BJ (cell line): Measurements from ENCODE around the gene KRTAP13-3. TPM values are rescaled to one million over a fixed set of nuclear protein-coding genes. Genes with fewer than 3 reads are reported as not detected.

ENCODE experiments used
- CTCF ChIA-PET: fragments of 350-600 bp; formaldehyde crosslinking; extraction: SDS; loops from one replicate; lab custom pipeline; 2021; ENCODE audit warnings: antibody characterized with exemption, inconsistent platforms; lab: Yijun Ruan, JAX
- POLR2A ChIA-PET: fragments of 300-600 bp; sonication (Branson Sonifier 250); formaldehyde crosslinking; extraction: SDS; loops from one replicate; lab custom pipeline; 2021; ENCODE audit warnings: antibody characterized with exemption; lab: Charles Lee
- DNase-seq: peaks from one replicate; pipeline ENCODE4 v3.0.0-alpha.2; 2011; ENCODE audit warnings: low read depth
- H3K27me3 ChIP-seq: 2 replicates; pipeline ENCODE4 v1.6.0; 2011; ENCODE audit warnings: low read length; ENCODE audit not compliant: control insufficient read depth, insufficient read depth
- H3K36me3 ChIP-seq: 2 replicates; pipeline ENCODE4 v1.5.1; 2011; ENCODE audit warnings: low read length; ENCODE audit not compliant: control insufficient read depth, insufficient read depth
- H3K4me3 ChIP-seq: 2 replicates; pipeline ENCODE4 v1.5.1; 2011; ENCODE audit warnings: low read depth, mild to moderate bottlenecking, control low read depth, low read length
- CTCF ChIP-seq: IDR thresholded peaks from 2 replicates; pipeline ENCODE4 v1.5.1; 2011; ENCODE audit warnings: low read depth, mild to moderate bottlenecking, control low read depth, inconsistent platforms, low read length, moderate library complexity; ENCODE audit not compliant: insufficient read depth
- polyA plus RNA-seq: library from polyadenylated mRNA; depleted of rRNA; stranded (reverse); fragments of >200 nt; gene quantifications from 2 replicates; pipeline ENCODE4 v1.2.3, GENCODE V29; 2011

The KRTAP13-3 gene
- polyA plus RNA-seq, 1 experiment = not detected

- H3K4me3 ChIP-seq = no peak overlapping the region
- CTCF ChIA-PET = no interaction called here
- POLR2A ChIA-PET = no interaction called here
- no peak for DNase-seq
- TF ChIP-seq CTCF = no peak
- H3K27me3 ChIP-seq = no peaks in the 10 kb centered on the region
- no peaks in the 10 kb centered on the region for H3K36me3 ChIP-seq
Measured at GRCh38 chr21:30444204-30444603, 18.5 kb upstream of the KRTAP13-3 start.

- TF ChIP-seq CTCF = no peak
- Histone ChIP-seq H3K36me3 (no peaks in the 10 kb centered on the region), H3K4me3 (no peak overlapping the region), H3K27me3 (no peaks in the 10 kb centered on the region)
- ChIA-PET CTCF (interaction anchor here (0.6 kb wide), 1 partner anchor 421 kb away, joined by 4 read pairs; no protein-coding TSS in a partner anchor), POLR2A (no interaction called here)
- no peak for DNase-seq
Measured at GRCh38 chr21:30443226-30443625, 17.5 kb upstream of the KRTAP13-3 start.

GRCh38 chr21:30439975-30440374 lies 14.2 kb upstream of the KRTAP13-3 start, which contains the start of gene KRTAP15-1:
Gene KRTAP15-1 (plus strand): TSS chr21:30440275. CDS start chr21:30440328, 53 bp downstream.
- CTCF ChIA-PET = no interaction called here
- H3K36me3 ChIP-seq = no peaks in the 10 kb centered on the region
- H3K27me3 ChIP-seq = no peaks in the 10 kb centered on the region
- DNase-seq = no peak
- no peak for TF ChIP-seq CTCF
- POLR2A ChIA-PET = no interaction called here
- H3K4me3 ChIP-seq = no peak within 1 kb of the TSS

- no peak for TF ChIP-seq CTCF
- ChIA-PET POLR2A (no interaction called here), CTCF (no interaction called here)
- H3K36me3 ChIP-seq = no peaks in the 10 kb centered on the region
- no peak overlapping the region for H3K4me3 ChIP-seq
- H3K27me3 ChIP-seq = no peaks in the 10 kb centered on the region
- no peak for DNase-seq
Measured at GRCh38 chr21:30437010-30437565, 11.4 kb upstream of the KRTAP13-3 start.

- CTCF ChIA-PET = no interaction called here
Measured at GRCh38 chr21:30434033-30434631, 8.4 kb upstream of the KRTAP13-3 start.

More at GRCh38 chr21:30434033-30434631, 8.4 kb upstream of the KRTAP13-3 start:
- Histone ChIP-seq H3K36me3 (no peaks in the 10 kb centered on the region), H3K4me3 (no peak overlapping the region), H3K27me3 (no peaks in the 10 kb centered on the region)
- no peak; the same call in 1 of the 2 replicates for TF ChIP-seq CTCF
- POLR2A ChIA-PET = no interaction called here
- no peak for DNase-seq
